Neutrophil (primary cell): Measurements from ENCODE around the gene SSBP3.

Source experiments
- H3K27ac ChIP-seq: fragments of 200-600 bp; sonication (generic); 2 replicates; pipeline ENCODE4 v1.5.1; 2016; ENCODE audit warnings: mild to moderate bottlenecking, moderate library complexity
- H3K27me3 ChIP-seq: fragments of 200-600 bp; sonication (generic); 2 replicates; pipeline ENCODE4 v1.6.0; 2016; ENCODE audit warnings: mild to moderate bottlenecking
- H3K36me3 ChIP-seq: fragments of 200-600 bp; sonication (generic); 2 replicates; pipeline ENCODE4 v1.5.1; 2017
- H3K4me1 ChIP-seq, 2 experiments: fragments of 200-600 bp in 1 of 2; sonication (generic) in 1 of 2; 1 replicate in 1 of 2; 2 replicates in 1 of 2; pipeline versions ENCODE4 v1.5.1 to v1.6.1; 2013 to 2016; ENCODE audit warnings: low read depth in 1 of 2, low read length in 1 of 2, mild to moderate bottlenecking in 1 of 2, moderate library complexity in 1 of 2; ENCODE audit not compliant: control insufficient read depth in 1 of 2, insufficient read depth in 1 of 2
- H3K4me3 ChIP-seq, 2 experiments: fragments of 200-600 bp in 1 of 2; sonication (generic) in 1 of 2; 1 replicate in 1 of 2; 2 replicates in 1 of 2; pipeline ENCODE4 v1.5.1; 2013 to 2016; ENCODE audit warnings: low read depth in 1 of 2, low read length in 1 of 2, mild to moderate bottlenecking in 1 of 2, moderate library complexity in 1 of 2
- H3K9me3 ChIP-seq: fragments of 200-600 bp; sonication (generic); 2 replicates; pipeline ENCODE4 v1.5.1; 2016
- CTCF ChIP-seq: fragments of 200-600 bp; sonication (generic); IDR thresholded peaks from 2 replicates; pipeline ENCODE4 v1.5.1; 2016; ENCODE audit warnings: antibody characterized with exemption

The SSBP3 gene

DNA sequence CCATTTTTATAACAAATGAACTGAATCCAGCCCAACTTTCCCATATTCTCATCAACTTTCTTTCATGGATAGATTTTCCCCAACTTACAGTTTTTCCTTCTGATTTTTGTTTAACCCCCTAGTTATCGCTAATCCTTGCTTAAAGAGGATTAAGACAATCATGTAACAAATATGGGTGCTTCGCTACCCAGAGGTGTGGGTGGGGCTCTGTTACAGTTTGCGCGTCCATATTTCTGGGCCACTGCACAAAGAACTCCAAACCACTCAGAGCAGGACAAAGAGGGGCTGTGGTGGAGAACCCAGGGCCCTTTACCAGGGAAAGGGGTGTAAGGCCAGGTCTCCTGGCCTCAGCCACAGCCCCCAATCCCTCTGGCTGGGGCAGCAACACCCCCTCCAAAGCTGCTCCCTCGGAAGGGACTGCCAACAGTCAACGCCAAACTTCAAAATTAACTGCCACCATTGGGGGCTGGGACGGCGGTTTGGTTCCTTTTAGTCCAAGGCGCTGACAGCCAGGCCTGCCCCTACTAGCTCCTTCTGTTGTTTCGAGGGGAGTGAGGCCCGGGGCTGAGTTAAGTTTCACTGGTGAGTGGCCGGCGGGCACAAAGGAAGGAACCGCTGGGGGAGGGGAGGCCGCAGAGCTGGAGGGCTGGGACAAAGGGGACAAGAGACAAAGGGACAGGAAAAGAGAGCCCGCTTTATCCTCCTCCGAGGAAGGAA is 27.9 kb downstream of the SSBP3 start:
- Histone ChIP-seq H3K4me3 (no peak overlapping the region), H3K27me3 (no peaks in the 10 kb centered on the region), H3K36me3 (no peaks in the 10 kb centered on the region), H3K9me3 (no peaks in the 10 kb centered on the region), H3K4me1 (peaks cover 11 to 14% of the 10 kb centered on the region in 2 experiments), H3K27ac (no peak overlapping the region)
- no peak for TF ChIP-seq CTCF

GRCh38 chr1:54377040-54377691 is 29.0 kb downstream of the SSBP3 start:
- Histone ChIP-seq H3K9me3 (no peaks in the 10 kb centered on the region), H3K36me3 (no peaks in the 10 kb centered on the region), H3K4me1 (peaks cover 22 to 25% of the 10 kb centered on the region in 2 experiments), H3K27ac (no peak overlapping the region), H3K27me3 (no peaks in the 10 kb centered on the region), H3K4me3 (no peak overlapping the region)
- TF ChIP-seq CTCF: no peak

DNA sequence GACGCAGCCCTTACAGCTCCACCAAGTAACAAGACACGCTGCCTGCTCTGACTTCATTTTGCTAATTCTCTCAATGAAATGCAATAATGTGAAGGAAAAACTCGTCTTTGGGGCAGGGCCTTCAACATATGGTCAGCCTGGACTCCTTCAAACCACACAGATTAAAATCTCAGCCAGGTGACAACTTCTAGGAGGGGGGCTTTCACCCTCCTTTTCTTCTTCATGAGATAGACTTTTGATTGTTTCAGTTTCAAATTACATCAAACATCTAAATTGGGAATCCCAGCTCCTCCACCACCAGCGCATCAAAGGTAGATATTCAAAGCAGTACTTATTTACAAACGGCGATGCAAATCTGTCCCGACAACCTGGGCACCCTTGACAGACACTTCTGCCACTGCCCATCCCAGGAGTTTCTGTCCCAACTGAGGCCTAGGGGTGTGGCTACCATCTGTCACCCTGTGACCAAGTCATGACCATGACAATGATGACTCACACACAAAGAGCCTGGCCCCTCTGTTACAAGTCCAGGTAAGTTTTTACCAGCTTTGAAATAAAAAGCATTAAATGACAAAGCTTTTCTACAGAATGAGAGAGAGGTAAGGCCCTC is 29.7 kb downstream of the SSBP3 start:
- Histone ChIP-seq H3K36me3 (no peaks in the 10 kb centered on the region), H3K4me3 (no peak overlapping the region), H3K4me1 (peaks cover 27 to 31% of the 10 kb centered on the region in 2 experiments), H3K9me3 (no peaks in the 10 kb centered on the region), H3K27me3 (no peaks in the 10 kb centered on the region), H3K27ac (no peak overlapping the region)
- TF ChIP-seq CTCF: no peak

DNA sequence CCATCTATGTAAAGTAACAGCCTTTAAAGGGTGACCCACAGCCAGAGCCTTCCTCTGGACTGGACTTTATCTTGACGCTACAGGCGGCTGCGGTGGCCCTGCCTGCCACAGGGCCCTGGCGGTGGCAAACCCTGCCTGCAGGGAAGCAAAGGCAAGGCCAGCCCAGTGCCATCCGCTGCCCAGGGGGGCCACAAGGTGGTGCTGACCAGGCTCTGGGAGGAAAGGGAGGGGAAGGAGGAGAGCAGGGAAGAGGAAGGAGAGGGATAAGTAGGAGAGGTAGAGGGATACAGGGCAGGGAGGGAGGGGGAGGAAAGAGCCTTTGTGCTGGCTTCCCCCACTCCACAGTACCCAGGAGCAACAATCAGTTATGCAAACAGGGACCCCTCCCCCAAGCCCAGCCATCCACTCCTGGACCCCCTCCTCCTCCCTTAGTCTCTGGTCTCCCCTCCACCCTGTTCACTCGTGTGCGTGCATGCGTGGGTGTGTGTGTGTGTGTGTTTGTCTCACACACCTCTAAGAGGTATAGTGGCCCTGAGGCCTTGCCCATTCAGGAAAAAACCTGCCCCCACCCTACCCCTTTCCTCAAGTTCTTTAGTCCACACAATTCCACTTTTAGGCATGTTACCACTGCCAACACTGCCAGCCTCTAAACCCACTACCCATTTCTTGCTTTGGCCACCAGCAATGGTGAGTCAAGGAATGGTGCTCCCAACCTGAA is 30.3 kb downstream of the SSBP3 start:
- TF ChIP-seq CTCF: no peak
- Histone ChIP-seq H3K4me3 (no peak overlapping the region), H3K9me3 (no peaks in the 10 kb centered on the region), H3K36me3 (no peaks in the 10 kb centered on the region), H3K27ac (no peak overlapping the region), H3K27me3 (no peaks in the 10 kb centered on the region), H3K4me1 (peaks cover 27 to 31% of the 10 kb centered on the region in 2 experiments)

DNA sequence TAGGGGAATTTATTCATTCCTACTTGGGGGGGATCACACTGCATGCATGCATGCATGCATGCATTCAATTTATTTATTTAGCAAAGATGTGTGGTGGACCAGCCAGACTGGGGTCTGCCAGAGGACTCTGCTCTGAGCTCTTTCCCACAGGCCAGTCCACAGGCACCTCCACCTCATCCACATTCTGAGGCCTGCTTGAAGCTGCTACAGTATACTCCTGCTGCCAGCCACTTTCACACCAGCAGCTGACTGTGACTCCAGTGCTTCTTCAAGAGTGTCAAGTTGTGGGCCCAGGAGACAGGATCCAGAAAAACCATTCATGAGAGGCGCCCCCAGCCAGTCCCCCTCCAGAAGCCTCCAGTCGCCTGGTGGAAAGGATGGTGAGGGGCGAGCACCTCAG is 30.9 kb downstream of the SSBP3 start:
- H3K27me3 ChIP-seq: no peaks in the 10 kb centered on the region
- TF ChIP-seq CTCF: no peak
- no peak overlapping the region for H3K4me3 ChIP-seq
- H3K9me3 ChIP-seq: no peaks in the 10 kb centered on the region
- H3K27ac ChIP-seq: no peak overlapping the region
- H3K4me1 ChIP-seq: peaks cover 27 to 31% of the 10 kb centered on the region in 2 experiments
- no peaks in the 10 kb centered on the region for H3K36me3 ChIP-seq
